HL-60 (cell line): ENCODE measurements around the gene NR3C1.

Experiments
- GABPA ChIP-seq: IDR thresholded peaks from 2 replicates; pipeline ENCODE4 v1.6.1; 2012; ENCODE audit warnings: low read depth
- POLR2AphosphoS5 ChIP-seq: IDR thresholded peaks from 2 replicates; pipeline ENCODE4 v1.6.1; 2012; ENCODE audit warnings: low read depth
- TF ChIP-seq, protein P1 (sequence below): IDR thresholded peaks from one replicate; pipeline ENCODE4 v1.5.1; 2011; ENCODE audit warnings: low read length, control low read depth, inconsistent platforms; ENCODE audit not compliant: insufficient read depth

DNA sequence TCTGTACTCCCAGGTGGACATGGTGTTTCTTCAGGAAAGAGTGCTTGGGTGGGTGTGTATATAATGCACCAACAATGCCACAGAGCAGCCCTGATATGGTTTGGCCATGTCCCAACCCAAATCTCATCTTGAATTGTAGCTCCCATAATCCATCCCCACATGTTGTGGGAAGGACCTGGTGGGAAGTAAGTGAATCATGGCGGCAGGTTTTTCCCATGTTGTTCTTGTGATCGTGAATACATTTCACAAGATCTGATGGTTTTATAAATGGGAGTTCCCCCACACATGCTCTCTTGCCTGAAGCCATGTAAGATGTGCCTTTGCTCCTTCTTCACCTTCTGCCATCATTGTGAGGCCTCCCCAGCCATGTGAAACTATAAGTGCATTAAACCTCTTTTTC is 158.5 kb downstream of the NR3C1 start:
- TF ChIP-seq, protein P1, sequence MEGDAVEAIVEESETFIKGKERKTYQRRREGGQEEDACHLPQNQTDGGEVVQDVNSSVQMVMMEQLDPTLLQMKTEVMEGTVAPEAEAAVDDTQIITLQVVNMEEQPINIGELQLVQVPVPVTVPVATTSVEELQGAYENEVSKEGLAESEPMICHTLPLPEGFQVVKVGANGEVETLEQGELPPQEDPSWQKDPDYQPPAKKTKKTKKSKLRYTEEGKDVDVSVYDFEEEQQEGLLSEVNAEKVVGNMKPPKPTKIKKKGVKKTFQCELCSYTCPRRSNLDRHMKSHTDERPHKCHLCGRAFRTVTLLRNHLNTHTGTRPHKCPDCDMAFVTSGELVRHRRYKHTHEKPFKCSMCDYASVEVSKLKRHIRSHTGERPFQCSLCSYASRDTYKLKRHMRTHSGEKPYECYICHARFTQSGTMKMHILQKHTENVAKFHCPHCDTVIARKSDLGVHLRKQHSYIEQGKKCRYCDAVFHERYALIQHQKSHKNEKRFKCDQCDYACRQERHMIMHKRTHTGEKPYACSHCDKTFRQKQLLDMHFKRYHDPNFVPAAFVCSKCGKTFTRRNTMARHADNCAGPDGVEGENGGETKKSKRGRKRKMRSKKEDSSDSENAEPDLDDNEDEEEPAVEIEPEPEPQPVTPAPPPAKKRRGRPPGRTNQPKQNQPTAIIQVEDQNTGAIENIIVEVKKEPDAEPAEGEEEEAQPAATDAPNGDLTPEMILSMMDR: no peak
- no peak for TF ChIP-seq POLR2AphosphoS5
- no peak for TF ChIP-seq GABPA
